Stomach smooth muscle (tissue), 2 donors: ENCODE data around the gene EFCAB12.
A peak's percentile ranks its signal among the peaks of the same experiment; 100 is the strongest.

Experiments used
- H3K27ac ChIP-seq: one replicate; pipeline ENCODE4 v1.7.0; 2013; ENCODE audit warnings: mild to moderate bottlenecking, low read length, inconsistent platforms
- H3K27me3 ChIP-seq, 2 donors: one replicate each; pipeline ENCODE4 v1.7.0; 2013; ENCODE audit warnings: low read length in 2 of 2; ENCODE audit not compliant: insufficient read depth in 2 of 2, control insufficient read depth in 1 of 2
- H3K36me3 ChIP-seq, 2 donors: one replicate each; pipeline ENCODE4 v1.7.0; 2013; ENCODE audit warnings: low read length in 2 of 2; ENCODE audit not compliant: control insufficient read depth in 2 of 2, insufficient read depth in 2 of 2
- H3K4me1 ChIP-seq: one replicate; pipeline ENCODE4 v1.7.0; 2013; ENCODE audit warnings: low read length; ENCODE audit not compliant: control insufficient read depth, insufficient read depth
- H3K4me3 ChIP-seq, 2 donors: one replicate each; pipeline ENCODE4 v1.7.0; 2013; ENCODE audit warnings: low read length in 2 of 2
- H3K9ac ChIP-seq, 2 donors: one replicate each; pipeline ENCODE4 v1.7.0; 2013; ENCODE audit warnings: low read length in 2 of 2, mild to moderate bottlenecking in 1 of 2
- H3K9me3 ChIP-seq, 2 donors: one replicate each; pipeline ENCODE4 v1.7.0; 2013; ENCODE audit warnings: low read length in 2 of 2; ENCODE audit not compliant: control insufficient read depth in 2 of 2
- donor health status: healthy.
- donor health status: Pancreatic carcinoma.

Gene EFCAB12

GRCh38 chr3:129445471-129445870, 17.0 kb upstream of the EFCAB12 start:
- Histone ChIP-seq H3K27ac (no peak overlapping the region), H3K9ac (no peak overlapping the region), H3K4me3 (no peak overlapping the region), H3K36me3 (no peaks in the 10 kb centered on the region), H3K27me3 (no peaks in the 10 kb centered on the region), H3K9me3 (no peaks in the 10 kb centered on the region), H3K4me1 (peaks cover 14% of the 10 kb centered on the region)

- H3K36me3 ChIP-seq, result no peaks in the 10 kb centered on the region
- no peaks in the 10 kb centered on the region for H3K9me3 ChIP-seq
- H3K4me3 ChIP-seq, result peak overlapping the region in 1 of 2 donors; percentile 8
- H3K4me1 ChIP-seq, result peaks cover 18% of the 10 kb centered on the region
- H3K9ac ChIP-seq, result no peak overlapping the region
- H3K27me3 ChIP-seq, result no peaks in the 10 kb centered on the region
- H3K27ac ChIP-seq, result no peak overlapping the region
These were observed 14.5 kb upstream of the EFCAB12 start for GRCh38 chr3:129442947-129443346.

- peak overlapping the region; percentile 33 for H3K27ac ChIP-seq
- H3K4me1 ChIP-seq, result peaks cover 18% of the 10 kb centered on the region
- H3K9ac ChIP-seq, result no peak overlapping the region
- H3K36me3 ChIP-seq, result peaks cover 0 to 3% of the 10 kb centered on the region in 2 donors
- H3K9me3 ChIP-seq, result no peaks in the 10 kb centered on the region
- H3K27me3 ChIP-seq, result no peaks in the 10 kb centered on the region
- peak overlapping the region in 1 of 2 donors; percentile 8 for H3K4me3 ChIP-seq
These were observed 14.1 kb upstream of the EFCAB12 start for GRCh38 chr3:129442486-129442885.

- H3K9me3 ChIP-seq, result no peaks in the 10 kb centered on the region
- H3K36me3 ChIP-seq, result peaks cover 3 to 4% of the 10 kb centered on the region in 2 donors
- H3K27me3 ChIP-seq, result no peaks in the 10 kb centered on the region
- peak overlapping the region; percentile 29 to 78 for H3K9ac ChIP-seq
- peak overlapping the region; percentile 33 for H3K27ac ChIP-seq
- H3K4me3 ChIP-seq, result peak overlapping the region in 1 of 2 donors; percentile 99
- H3K4me1 ChIP-seq, result peaks cover 18% of the 10 kb centered on the region
These were observed 13.3 kb upstream of the EFCAB12 start for GRCh38 chr3:129441782-129442181.

- peaks cover 18% of the 10 kb centered on the region for H3K4me1 ChIP-seq
- H3K4me3 ChIP-seq, result peak overlapping the region; percentile 94 to 99
- H3K27me3 ChIP-seq, result no peaks in the 10 kb centered on the region
- no peaks in the 10 kb centered on the region for H3K9me3 ChIP-seq
- peak overlapping the region; percentile 74 to 78 for H3K9ac ChIP-seq
- H3K36me3 ChIP-seq, result peaks cover 4 to 7% of the 10 kb centered on the region in 2 donors
- peak overlapping the region; percentile 33 for H3K27ac ChIP-seq
These were observed 12.8 kb upstream of the EFCAB12 start for GRCh38 chr3:129441215-129441614.

GRCh38 chr3:129440618-129441190, 12.3 kb upstream of the EFCAB12 start:
- H3K4me1 ChIP-seq, result peaks cover 18% of the 10 kb centered on the region

GRCh38 chr3:129439817-129440617, 11.6 kb upstream of the EFCAB12 start, which contains the start of the genes IFT122 and MBD4:
TSS of gene IFT122 (plus strand) at chr3:129440224. CDS start at chr3:129440331, 107 bp downstream.
TSS of gene MBD4 (minus strand) at chr3:129439948. CDS start at chr3:129439833, 115 bp downstream.
- Histone ChIP-seq H3K27me3 (no peaks in the 10 kb centered on the region), H3K4me1 (peaks cover 18% of the 10 kb centered on the region), H3K36me3 (peaks cover 5 to 7% of the 10 kb centered on the region in 2 donors), H3K9me3 (no peaks in the 10 kb centered on the region), H3K27ac (peak within 1 kb of the TSS; percentile 78), H3K4me3 (peak within 1 kb of the TSS; percentile 95 to 99), H3K9ac (peak within 1 kb of the TSS; percentile 78 to 94)

More at GRCh38 chr3:129440618-129441190, 12.3 kb upstream of the EFCAB12 start:
- Histone ChIP-seq H3K4me3 (peak overlapping the region; percentile 94 to 99), H3K36me3 (peaks cover 5 to 7% of the 10 kb centered on the region in 2 donors), H3K27me3 (no peaks in the 10 kb centered on the region), H3K9me3 (no peaks in the 10 kb centered on the region), H3K27ac (peak overlapping the region; percentile 78), H3K9ac (peak overlapping the region; percentile 74 to 78)

GRCh38 chr3:129439226-129439816, 10.9 kb upstream of the EFCAB12 start:
- Histone ChIP-seq H3K9me3 (no peaks in the 10 kb centered on the region), H3K27ac (peak overlapping the region; percentile 78), H3K4me1 (peaks cover 18% of the 10 kb centered on the region), H3K4me3 (peak overlapping the region; percentile 95 to 99), H3K9ac (peak overlapping the region; percentile 78 to 94), H3K27me3 (no peaks in the 10 kb centered on the region), H3K36me3 (peaks cover 5 to 7% of the 10 kb centered on the region in 2 donors)

- H3K36me3 ChIP-seq, result peaks cover 24 to 32% of the 10 kb centered on the region in 2 donors
- no peak overlapping the region for H3K9ac ChIP-seq
- no peak overlapping the region for H3K4me3 ChIP-seq
These were observed 6.9 kb upstream of the EFCAB12 start for GRCh38 chr3:129435367-129435766.

GRCh38 chr3:129434140-129434539, 5.7 kb upstream of the EFCAB12 start:
- Histone ChIP-seq H3K27ac (no peak overlapping the region), H3K27me3 (no peaks in the 10 kb centered on the region), H3K4me3 (no peak overlapping the region), H3K4me1 (peaks cover 4% of the 10 kb centered on the region), H3K9me3 (no peaks in the 10 kb centered on the region), H3K36me3 (peaks cover 24 to 32% of the 10 kb centered on the region in 2 donors), H3K9ac (no peak overlapping the region)

More at GRCh38 chr3:129435367-129435766, 6.9 kb upstream of the EFCAB12 start:
- Histone ChIP-seq H3K27ac (no peak overlapping the region), H3K27me3 (no peaks in the 10 kb centered on the region), H3K9me3 (no peaks in the 10 kb centered on the region), H3K4me1 (peaks cover 4% of the 10 kb centered on the region)
